ENCODE measurements around the gene P3H2. TPM values are rescaled to one million over a fixed set of nuclear protein-coding genes. Genes with fewer than 3 reads are reported as not detected.

The P3H2 gene
- total RNA-seq, 1 donor from 2014 or later: not detected

- H3K4me3 Mint-ChIP-seq (ENCODE audit: low read depth): no peak overlapping the region
- intact Hi-C loops (cut with micrococcal nuclease): no loop called here
- no peaks in the 10 kb centered on the region for H3K36me3 Mint-ChIP-seq (ENCODE audit: low read depth)
- H3K27me3 Mint-ChIP-seq (ENCODE audit: low read depth): peaks cover 4% of the 10 kb centered on the region
- no peaks in the 10 kb centered on the region for H3K9me3 Mint-ChIP-seq
- DNase-seq (ENCODE audit: low spot score): no peak
- no peaks in the 10 kb centered on the region for H3K4me1 Mint-ChIP-seq (ENCODE audit: low read depth)
- no peak overlapping the region for H3K27ac Mint-ChIP-seq
Measured at GRCh38 chr3:190053919-190054672, 66.6 kb downstream of the P3H2 start.

GRCh38 chr3:190051641-190052040 lies 69.1 kb downstream of the P3H2 start:
- DNase-seq (ENCODE audit: low spot score): no peak
- Mint-ChIP-seq H3K4me1 (ENCODE audit: low read depth) (no peaks in the 10 kb centered on the region), H3K36me3 (ENCODE audit: low read depth) (no peaks in the 10 kb centered on the region), H3K27me3 (ENCODE audit: low read depth) (peaks cover 9% of the 10 kb centered on the region), H3K27ac (no peak overlapping the region), H3K4me3 (ENCODE audit: low read depth) (no peak overlapping the region), H3K9me3 (no peaks in the 10 kb centered on the region)
- intact Hi-C loops (cut with micrococcal nuclease): no loop called here

- no peaks in the 10 kb centered on the region for H3K9me3 Mint-ChIP-seq
- no peak for DNase-seq (ENCODE audit: low spot score)
- no peaks in the 10 kb centered on the region for H3K36me3 Mint-ChIP-seq (ENCODE audit: low read depth)
- intact Hi-C loops (cut with micrococcal nuclease): no loop called here
- no peak overlapping the region for H3K4me3 Mint-ChIP-seq (ENCODE audit: low read depth)
- no peaks in the 10 kb centered on the region for H3K4me1 Mint-ChIP-seq (ENCODE audit: low read depth)
- no peak overlapping the region for H3K27ac Mint-ChIP-seq
- H3K27me3 Mint-ChIP-seq (ENCODE audit: low read depth): peaks cover 9% of the 10 kb centered on the region
Measured at GRCh38 chr3:190048932-190049441, 71.7 kb downstream of the P3H2 start.

- H3K27me3 Mint-ChIP-seq (ENCODE audit: low read depth): peaks cover 9% of the 10 kb centered on the region
- H3K9me3 Mint-ChIP-seq: no peaks in the 10 kb centered on the region
- no peaks in the 10 kb centered on the region for H3K4me1 Mint-ChIP-seq (ENCODE audit: low read depth)
Measured at GRCh38 chr3:190044974-190045373, 75.7 kb downstream of the P3H2 start.

DNA sequence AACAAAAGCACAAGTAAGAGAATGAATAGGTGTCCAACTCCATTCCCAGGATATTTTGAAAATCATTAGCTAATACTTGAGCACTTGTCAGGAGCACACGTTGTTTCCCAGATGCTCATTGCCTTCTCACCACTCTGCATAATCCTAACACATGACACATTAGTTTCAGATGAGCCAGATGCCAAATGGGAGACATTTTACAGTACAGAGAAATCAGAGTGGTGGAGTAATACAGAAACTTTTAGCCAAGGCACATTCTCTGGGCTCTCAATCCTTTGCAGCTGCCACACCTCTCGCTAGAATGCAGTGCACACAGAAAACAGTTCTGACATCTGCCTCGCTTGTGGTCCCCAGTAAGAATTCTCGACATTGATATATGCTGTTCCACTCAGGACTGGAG lies 76.6 kb downstream of the P3H2 start:
- Mint-ChIP-seq H3K27ac (no peak overlapping the region), H3K4me1 (ENCODE audit: low read depth) (no peaks in the 10 kb centered on the region), H3K36me3 (ENCODE audit: low read depth) (no peaks in the 10 kb centered on the region), H3K9me3 (no peaks in the 10 kb centered on the region), H3K27me3 (ENCODE audit: low read depth) (peaks cover 9% of the 10 kb centered on the region), H3K4me3 (ENCODE audit: low read depth) (no peak overlapping the region)
- intact Hi-C loops (cut with micrococcal nuclease): no loop called here
- DNase-seq (ENCODE audit: low spot score): no peak

More at GRCh38 chr3:190044974-190045373, 75.7 kb downstream of the P3H2 start:
- intact Hi-C loops (cut with micrococcal nuclease): no loop called here
- no peak for DNase-seq (ENCODE audit: low spot score)
- Mint-ChIP-seq H3K27ac (no peak overlapping the region), H3K36me3 (ENCODE audit: low read depth) (no peaks in the 10 kb centered on the region), H3K4me3 (ENCODE audit: low read depth) (no peak overlapping the region)

DNA sequence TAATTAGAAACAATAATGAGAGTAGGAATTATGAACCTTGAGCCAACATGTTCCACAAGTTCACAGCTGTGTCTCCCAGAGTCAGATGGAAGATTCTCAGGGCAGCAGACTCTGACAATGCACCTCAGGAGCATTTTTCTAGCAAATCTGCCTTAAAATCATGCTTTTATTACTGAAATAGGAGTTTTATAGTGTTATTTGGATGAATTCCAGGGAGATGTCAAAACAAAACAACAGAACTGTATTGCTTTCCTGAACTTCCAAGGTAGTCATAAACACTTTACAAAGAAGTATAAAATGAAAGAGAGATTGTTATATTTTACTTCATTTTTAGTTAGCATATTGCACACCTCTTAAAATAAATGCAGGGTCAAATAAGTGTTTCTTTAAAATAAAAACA lies 77.0 kb downstream of the P3H2 start:
- peaks cover 7% of the 10 kb centered on the region for H3K27me3 Mint-ChIP-seq (ENCODE audit: low read depth)
- H3K36me3 Mint-ChIP-seq (ENCODE audit: low read depth): no peaks in the 10 kb centered on the region
- no peak for DNase-seq (ENCODE audit: low spot score)
- no peaks in the 10 kb centered on the region for H3K4me1 Mint-ChIP-seq (ENCODE audit: low read depth)
- H3K27ac Mint-ChIP-seq: no peak overlapping the region
- no peak overlapping the region for H3K4me3 Mint-ChIP-seq (ENCODE audit: low read depth)
- intact Hi-C loops (cut with micrococcal nuclease): no loop called here
- no peaks in the 10 kb centered on the region for H3K9me3 Mint-ChIP-seq

DNA sequence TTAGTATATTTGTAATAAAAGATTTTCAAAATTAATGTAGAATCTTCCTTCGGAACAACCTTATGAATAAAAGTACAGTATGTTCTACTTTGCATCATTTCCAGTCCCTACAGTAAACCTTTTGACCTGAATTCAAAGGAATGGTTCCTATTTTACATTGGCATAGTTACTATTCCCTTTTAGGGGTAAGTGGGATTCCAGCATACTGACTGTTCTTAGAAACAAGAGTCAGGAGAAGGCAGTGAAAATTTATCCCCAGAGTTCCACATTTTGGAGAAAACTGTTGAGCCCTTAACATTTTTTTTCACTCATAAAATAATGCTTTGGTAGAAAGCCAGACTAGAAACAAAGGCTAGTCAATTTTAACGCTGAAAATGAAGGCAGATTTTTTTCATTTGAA lies 78.1 kb downstream of the P3H2 start:
- Mint-ChIP-seq H3K4me3 (ENCODE audit: low read depth) (no peak overlapping the region), H3K36me3 (ENCODE audit: low read depth) (no peaks in the 10 kb centered on the region), H3K4me1 (ENCODE audit: low read depth) (no peaks in the 10 kb centered on the region), H3K27ac (no peak overlapping the region), H3K9me3 (no peaks in the 10 kb centered on the region), H3K27me3 (ENCODE audit: low read depth) (peaks cover 11% of the 10 kb centered on the region)
- intact Hi-C loops (cut with micrococcal nuclease): no loop called here
- DNase-seq (ENCODE audit: low spot score): no peak

DNA sequence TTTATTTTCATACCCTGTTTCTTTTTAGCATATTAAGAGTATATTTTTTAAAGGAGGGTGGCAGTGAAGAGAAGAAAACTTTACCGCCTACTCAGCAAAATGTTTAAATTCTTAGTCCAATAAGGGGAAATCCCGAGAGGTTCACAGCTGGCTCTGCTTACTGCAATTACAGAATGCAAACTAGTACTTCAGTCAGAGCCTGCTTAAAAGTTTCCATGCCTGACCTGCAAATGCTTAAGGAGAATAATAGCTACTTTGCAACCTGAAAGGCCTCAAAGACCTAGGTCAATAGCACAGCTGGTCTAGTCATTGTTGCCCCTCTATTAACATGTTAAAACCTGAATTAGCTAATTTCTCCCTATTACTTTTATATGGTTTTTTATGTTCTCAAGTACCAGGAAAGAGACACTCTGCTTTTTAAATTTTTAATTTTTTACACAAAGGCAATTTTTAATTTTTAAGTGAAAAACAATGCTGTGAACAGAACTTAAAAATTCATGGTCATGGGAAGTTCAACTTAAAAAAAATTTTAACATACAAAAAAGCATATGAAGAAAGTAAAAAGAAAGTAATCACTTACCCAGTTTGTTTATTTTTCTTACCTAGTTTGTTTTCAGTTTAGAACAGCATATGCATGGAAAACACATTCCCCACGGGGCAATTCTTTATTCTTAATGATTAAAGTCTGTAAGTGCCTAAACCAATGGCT lies 79.2 kb downstream of the P3H2 start:
- Mint-ChIP-seq H3K4me1 (ENCODE audit: low read depth) (no peaks in the 10 kb centered on the region), H3K4me3 (ENCODE audit: low read depth) (no peak overlapping the region), H3K27ac (no peak overlapping the region), H3K9me3 (no peaks in the 10 kb centered on the region), H3K36me3 (ENCODE audit: low read depth) (no peaks in the 10 kb centered on the region), H3K27me3 (ENCODE audit: low read depth) (peaks cover 5% of the 10 kb centered on the region)
- intact Hi-C loops (cut with micrococcal nuclease): no loop called here
- no peak for DNase-seq (ENCODE audit: low spot score)

- H3K27ac Mint-ChIP-seq: no peak overlapping the region
- no peaks in the 10 kb centered on the region for H3K4me1 Mint-ChIP-seq (ENCODE audit: low read depth)
- H3K4me3 Mint-ChIP-seq (ENCODE audit: low read depth): no peak overlapping the region
- DNase-seq (ENCODE audit: low spot score): no peak
- intact Hi-C loops (cut with micrococcal nuclease): no loop called here
- H3K27me3 Mint-ChIP-seq (ENCODE audit: low read depth): peaks cover 13% of the 10 kb centered on the region
- no peaks in the 10 kb centered on the region for H3K36me3 Mint-ChIP-seq (ENCODE audit: low read depth)
- no peaks in the 10 kb centered on the region for H3K9me3 Mint-ChIP-seq
Measured at GRCh38 chr3:190040145-190040544, 80.6 kb downstream of the P3H2 start.

DNA sequence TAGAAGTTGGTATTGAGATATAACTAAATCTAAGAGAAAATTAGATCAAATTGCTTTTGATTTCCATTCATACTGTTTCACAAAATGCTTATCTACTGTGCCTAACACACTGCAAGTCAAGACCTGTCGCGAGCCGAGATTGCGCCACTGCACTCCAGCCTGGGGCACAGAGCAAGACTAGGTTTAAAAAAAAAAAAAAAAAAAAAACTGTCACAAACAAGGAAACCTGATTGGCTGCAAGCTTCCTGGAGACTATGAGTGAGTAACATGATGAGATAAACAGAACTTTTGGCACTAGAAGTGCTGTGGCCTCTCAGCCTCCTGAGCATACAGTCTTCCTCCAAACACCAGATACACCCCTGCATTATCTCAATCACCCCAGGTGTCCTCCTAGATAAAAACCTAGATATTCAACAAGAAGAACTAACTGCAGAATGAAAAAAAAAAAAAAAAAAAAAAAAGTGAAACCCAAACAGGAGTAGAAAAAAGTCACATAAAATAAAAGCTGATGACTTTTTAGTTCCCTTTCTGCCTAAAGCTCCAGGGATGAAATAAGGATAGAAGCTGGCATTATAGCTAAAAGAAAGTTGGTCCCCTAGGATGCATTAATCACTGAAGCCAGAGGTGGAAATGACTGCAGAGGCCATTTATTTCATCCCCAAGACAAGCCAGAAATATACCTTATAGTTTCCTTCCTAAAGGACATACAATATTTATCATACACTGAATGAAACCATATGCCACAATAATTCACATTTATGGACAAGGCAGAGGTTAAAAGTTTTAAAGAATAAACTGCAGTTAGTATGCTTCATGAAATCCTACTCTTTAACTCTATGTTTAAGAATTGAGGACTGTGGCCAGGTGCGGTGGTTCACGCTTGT lies 82.4 kb downstream of the P3H2 start:
- no peaks in the 10 kb centered on the region for H3K9me3 Mint-ChIP-seq
- no peak overlapping the region for H3K4me3 Mint-ChIP-seq (ENCODE audit: low read depth)
- H3K27ac Mint-ChIP-seq: no peak overlapping the region
- intact Hi-C loops (cut with micrococcal nuclease): no loop called here
- peaks cover 13% of the 10 kb centered on the region for H3K27me3 Mint-ChIP-seq (ENCODE audit: low read depth)
- H3K36me3 Mint-ChIP-seq (ENCODE audit: low read depth): no peaks in the 10 kb centered on the region
- no peak for DNase-seq (ENCODE audit: low spot score)
- H3K4me1 Mint-ChIP-seq (ENCODE audit: low read depth): no peaks in the 10 kb centered on the region

GRCh38 chr3:190036631-190037030 lies 84.1 kb downstream of the P3H2 start:
- no peak for DNase-seq (ENCODE audit: low spot score)
- no peaks in the 10 kb centered on the region for H3K9me3 Mint-ChIP-seq
- no peaks in the 10 kb centered on the region for H3K36me3 Mint-ChIP-seq (ENCODE audit: low read depth)
- H3K4me1 Mint-ChIP-seq (ENCODE audit: low read depth): no peaks in the 10 kb centered on the region
- intact Hi-C loops (cut with micrococcal nuclease): no loop called here
- H3K4me3 Mint-ChIP-seq (ENCODE audit: low read depth): no peak overlapping the region
- H3K27ac Mint-ChIP-seq: no peak overlapping the region
- peaks cover 15% of the 10 kb centered on the region for H3K27me3 Mint-ChIP-seq (ENCODE audit: low read depth)

- Mint-ChIP-seq H3K9me3 (no peaks in the 10 kb centered on the region), H3K4me1 (ENCODE audit: low read depth) (no peaks in the 10 kb centered on the region), H3K27ac (no peak overlapping the region), H3K4me3 (ENCODE audit: low read depth) (no peak overlapping the region), H3K27me3 (ENCODE audit: low read depth) (peaks cover 15% of the 10 kb centered on the region), H3K36me3 (ENCODE audit: low read depth) (no peaks in the 10 kb centered on the region)
- intact Hi-C loops (cut with micrococcal nuclease): no loop called here
- DNase-seq (ENCODE audit: low spot score): no peak
Measured at GRCh38 chr3:190034446-190034845, 86.3 kb downstream of the P3H2 start.

Data from activated T-helper 2 cell treated with anti-CD3 and anti-CD28 coated beads, Interferon-gamma antibody, Interleukin-2, Interleukin-4, amounts not matched to agents 10 μg/mL and 5 μg/mL and 100 μg/mL, durations not matched to agents 14 hours and 24 hours and 36 hours (primary cell).